Fibroblast of mammary gland (primary cell): Measurements from ENCODE around the gene CLTB.
"Not testable (repeated sequence)": the region's sequence is repeated elsewhere in the genome, so short reads cannot be mapped to it uniquely, and the experiment has no call there.

Experiments used
- DNase-seq: peaks from one replicate; pipeline ENCODE4 v3.0.0-alpha.2; 2010; ENCODE audit warnings: low read depth
- H3K4me3 ChIP-seq: 2 replicates; pipeline ENCODE4 v1.5.1; 2011; ENCODE audit warnings: low read depth, mild to moderate bottlenecking, low read length, moderate library complexity; ENCODE audit not compliant: control insufficient read depth
- TF ChIP-seq, protein P1 (sequence below): conservative IDR thresholded peaks from 2 replicates; pipeline ENCODE4 v1.5.1; 2011; ENCODE audit warnings: low read depth, low read length, inconsistent platforms; ENCODE audit not compliant: control insufficient read depth, insufficient read depth

CLTB gene

DNA sequence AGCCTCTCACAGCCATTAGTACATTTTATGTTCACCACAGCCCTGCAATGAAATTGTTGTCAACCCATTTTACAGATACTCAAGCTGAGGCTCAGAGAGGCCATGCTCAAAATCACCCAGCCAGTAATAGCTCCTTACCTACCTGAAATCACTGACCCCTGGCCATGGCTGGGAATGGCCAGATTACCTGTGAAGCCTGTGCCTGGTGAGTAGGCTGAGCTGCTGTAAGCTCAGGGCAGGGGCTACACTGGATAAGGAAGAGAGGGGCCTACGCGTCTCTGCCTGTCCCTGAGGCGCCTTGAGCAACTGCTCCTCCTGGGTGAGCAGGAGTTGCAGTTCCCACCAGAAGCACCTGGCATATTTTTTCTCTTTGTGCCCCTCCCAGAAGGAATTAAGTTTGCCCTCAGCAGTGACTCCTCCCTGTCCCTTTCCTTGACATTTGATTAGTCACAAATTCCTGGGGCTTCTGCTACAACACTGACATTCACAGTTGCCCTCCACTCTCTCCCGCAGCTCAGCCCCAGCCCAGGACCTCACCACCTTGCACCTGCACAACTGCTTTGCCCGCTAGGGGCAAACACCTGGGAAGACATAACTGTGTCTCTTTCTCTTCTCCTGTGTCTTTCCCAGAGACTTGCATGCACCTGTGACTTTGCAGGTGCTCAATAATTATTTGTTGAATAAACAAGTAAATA lies 5.7 kb downstream of the CLTB start:
- TF ChIP-seq, protein P1, sequence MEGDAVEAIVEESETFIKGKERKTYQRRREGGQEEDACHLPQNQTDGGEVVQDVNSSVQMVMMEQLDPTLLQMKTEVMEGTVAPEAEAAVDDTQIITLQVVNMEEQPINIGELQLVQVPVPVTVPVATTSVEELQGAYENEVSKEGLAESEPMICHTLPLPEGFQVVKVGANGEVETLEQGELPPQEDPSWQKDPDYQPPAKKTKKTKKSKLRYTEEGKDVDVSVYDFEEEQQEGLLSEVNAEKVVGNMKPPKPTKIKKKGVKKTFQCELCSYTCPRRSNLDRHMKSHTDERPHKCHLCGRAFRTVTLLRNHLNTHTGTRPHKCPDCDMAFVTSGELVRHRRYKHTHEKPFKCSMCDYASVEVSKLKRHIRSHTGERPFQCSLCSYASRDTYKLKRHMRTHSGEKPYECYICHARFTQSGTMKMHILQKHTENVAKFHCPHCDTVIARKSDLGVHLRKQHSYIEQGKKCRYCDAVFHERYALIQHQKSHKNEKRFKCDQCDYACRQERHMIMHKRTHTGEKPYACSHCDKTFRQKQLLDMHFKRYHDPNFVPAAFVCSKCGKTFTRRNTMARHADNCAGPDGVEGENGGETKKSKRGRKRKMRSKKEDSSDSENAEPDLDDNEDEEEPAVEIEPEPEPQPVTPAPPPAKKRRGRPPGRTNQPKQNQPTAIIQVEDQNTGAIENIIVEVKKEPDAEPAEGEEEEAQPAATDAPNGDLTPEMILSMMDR = no peak
- no peak overlapping the region for H3K4me3 ChIP-seq
- DNase-seq = no peak

DNA sequence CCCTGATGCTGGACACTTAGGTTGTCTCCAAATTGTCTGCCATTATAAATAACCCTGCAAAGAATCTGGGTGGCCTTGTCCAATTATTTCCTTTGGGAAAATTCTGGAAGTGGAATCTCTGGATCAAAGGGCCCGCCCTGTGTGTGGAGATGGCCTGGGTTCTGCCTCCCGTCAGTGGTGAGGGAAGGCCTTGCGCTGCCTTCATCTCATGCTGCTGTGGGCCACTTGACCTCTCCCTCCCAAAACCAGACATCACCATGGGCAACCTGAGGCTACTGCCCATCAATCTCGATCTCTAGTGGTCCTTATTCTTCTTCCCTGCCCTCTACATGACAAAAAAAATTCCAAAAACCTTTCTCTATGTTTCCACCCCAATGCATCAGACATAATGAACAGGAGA lies 6.6 kb downstream of the CLTB start:
- no peak for DNase-seq
- no peak overlapping the region for H3K4me3 ChIP-seq
- TF ChIP-seq, protein P1 = no peak

DNA sequence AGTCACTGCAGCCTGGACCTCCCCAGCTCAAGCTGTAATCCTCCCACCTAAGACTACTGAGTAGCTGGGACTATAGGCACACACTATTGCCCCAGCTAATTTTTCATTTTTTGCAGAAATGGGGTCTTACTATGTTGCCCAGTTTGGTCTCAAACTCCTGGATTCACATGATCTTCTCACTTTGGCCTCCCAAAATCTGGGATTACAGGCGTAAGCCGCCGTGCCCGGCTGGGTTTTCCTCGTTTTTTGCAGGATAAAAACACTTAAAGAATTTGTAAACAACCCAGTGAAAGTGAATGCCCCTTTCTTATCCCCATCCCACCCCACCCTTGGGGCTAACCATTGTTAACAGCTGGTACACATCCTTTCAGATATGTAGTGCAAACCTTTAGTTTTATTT lies 7.7 kb downstream of the CLTB start:
- no peak overlapping the region for H3K4me3 ChIP-seq
- TF ChIP-seq, protein P1 = no peak
- no peak for DNase-seq

DNA sequence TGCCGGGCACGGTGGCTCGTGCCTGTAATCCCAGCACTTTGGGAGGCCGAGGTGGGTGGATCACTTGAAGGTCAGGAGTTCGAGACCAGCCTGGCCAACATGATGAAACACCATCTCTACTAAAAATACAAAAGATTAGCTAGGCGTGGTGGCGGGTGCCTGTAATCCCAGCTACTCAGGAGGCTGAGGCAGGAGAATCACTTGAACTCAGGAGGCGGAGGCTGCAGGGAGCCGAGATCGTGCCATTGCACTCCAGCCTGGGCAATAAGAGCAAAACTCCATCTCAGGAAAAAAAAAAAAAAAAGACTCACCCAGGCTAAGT lies 8.1 kb downstream of the CLTB start:
- DNase-seq, H3K4me3 ChIP-seq: not testable (repeated sequence)

DNA sequence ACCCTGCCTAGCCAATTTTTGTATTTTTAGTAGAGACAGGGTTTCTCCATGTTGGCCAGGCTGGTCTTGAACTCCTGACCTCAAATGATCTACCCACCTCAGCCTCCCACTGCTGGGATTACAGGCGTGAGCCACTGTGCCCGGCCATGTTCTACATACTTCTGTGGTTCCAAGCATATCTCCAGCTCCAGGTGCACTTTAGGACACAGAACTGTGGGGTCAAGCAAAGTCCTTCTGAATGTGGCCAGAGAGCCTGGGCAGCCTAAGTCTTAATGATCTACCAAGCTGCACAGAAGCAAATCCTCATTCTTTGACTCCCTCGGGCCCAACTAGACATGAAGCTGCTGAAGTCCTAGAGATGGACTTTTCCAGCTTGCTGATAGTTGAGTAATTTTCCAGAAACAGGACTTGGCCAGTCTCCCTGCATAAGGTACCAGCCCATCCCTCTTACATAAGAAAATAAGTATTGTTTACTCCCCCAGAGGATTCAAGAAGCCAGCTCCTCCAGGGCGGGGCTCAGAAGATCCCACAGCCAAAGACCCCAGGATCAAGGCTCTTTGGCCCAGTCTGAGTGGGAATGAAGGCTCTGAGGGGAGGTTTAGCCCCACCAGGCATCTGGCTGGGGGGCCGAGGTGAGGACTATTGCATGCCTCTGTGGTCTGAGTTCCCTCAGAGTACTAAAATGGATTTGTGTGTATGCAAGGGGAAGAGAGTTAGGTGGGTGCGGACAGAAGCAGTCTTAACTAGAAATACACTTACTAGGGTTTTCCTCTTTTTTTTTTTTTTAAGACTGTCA lies 8.7 kb downstream of the CLTB start:
- TF ChIP-seq, protein P1 = no peak
- no peak overlapping the region for H3K4me3 ChIP-seq
- peak; percentile 25 for DNase-seq

DNA sequence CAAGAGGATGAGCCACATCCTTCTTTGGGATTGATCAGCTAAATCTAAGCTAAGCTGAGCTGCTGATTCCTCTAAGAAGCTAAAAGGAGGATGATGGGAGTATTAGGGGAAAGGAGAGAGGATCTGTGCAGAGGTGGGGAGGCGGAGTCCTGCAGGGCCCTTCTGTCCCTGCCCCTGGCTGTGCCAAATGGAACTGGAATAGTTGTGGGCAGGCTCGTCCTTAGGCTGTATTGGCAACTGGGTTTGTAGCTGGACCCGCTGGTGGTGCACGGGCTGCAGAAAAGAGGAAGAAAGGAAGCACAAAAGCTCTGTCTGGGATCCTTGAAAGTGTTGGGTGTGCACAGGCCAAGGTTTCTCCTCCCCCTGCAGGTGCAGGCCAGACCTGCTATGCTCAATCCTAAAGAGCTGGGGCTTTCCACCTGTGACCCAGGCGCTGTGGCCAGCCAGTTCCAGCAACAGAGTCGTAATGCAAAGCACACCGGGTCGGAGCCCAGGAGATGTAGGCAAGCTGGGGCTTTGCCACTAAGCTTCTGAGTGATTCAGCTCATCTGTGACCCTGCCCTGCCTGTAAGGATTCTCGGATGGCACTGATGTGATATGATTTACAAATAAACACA lies 9.8 kb downstream of the CLTB start:
- TF ChIP-seq, protein P1 = no peak
- no peak for DNase-seq
- H3K4me3 ChIP-seq = no peak overlapping the region

DNA sequence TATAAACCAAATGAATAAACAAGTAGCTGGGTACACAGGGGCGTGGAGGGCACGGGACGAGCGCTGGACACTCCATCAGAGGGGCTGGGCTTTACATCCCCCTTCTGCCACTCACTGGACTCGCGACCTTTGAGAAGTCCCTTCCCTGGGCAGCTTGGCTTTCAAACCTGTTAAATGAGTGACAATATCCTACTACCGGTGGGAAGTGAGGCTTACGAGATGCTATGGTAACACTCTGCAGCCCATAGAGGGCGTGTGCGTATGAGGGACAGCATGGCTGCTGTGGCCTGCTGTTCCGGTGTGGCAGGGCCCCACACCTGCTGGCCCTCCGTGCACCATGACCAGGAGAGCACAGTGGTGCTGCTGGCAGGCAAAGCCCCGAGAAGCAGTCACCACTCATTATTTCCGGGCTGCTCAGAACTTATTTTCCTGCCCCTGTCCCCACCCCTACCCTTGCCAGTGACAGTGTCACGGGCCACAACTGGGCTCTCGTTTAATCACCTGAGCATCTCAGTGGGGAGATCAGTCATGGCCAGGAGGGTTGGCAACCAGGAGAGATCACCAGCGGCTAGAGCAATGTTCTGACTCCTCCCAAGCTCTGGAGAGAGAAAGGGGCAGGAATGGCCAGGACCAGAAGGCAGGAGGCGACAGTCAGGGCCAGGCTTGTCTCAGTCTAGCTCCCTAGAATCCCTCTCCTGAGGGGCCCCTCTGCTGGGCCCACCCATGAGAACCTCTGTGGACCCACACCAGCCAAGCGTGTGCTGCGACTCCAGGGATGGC lies 10.5 kb downstream of the CLTB start:
- TF ChIP-seq, protein P1 = no peak
- DNase-seq = no peak
- H3K4me3 ChIP-seq = no peak overlapping the region
